HCT116 (cell line): Measurements from ENCODE around the gene AP3D1.

Experiments
- CEBPB ChIP-seq: IDR thresholded peaks from 2 replicates; pipeline ENCODE4 v1.6.1; 2012; ENCODE audit warnings: low read depth
- CTCF ChIP-seq, 3 experiments: fragments of 200-600 bp in 1 of 3; sonication (generic) in 1 of 3; IDR thresholded peaks in 2 of 3; conservative IDR thresholded peaks in 1 of 3; 2 replicates each; pipeline ENCODE4 v1.5.1; 2012 to 2017; ENCODE audit warnings: low read depth in 2 of 3, low read length in 2 of 3, antibody characterized with exemption in 1 of 3, borderline replicate concordance in 1 of 3, control low read depth in 1 of 3, mild to moderate bottlenecking in 1 of 3, mixed read lengths in 1 of 3, mixed run types in 1 of 3, moderate library complexity in 1 of 3; ENCODE audit not compliant: insufficient read depth in 1 of 3
- EZH2 ChIP-seq: fragments of 200-600 bp; sonication (generic); IDR thresholded peaks from 2 replicates; pipeline ENCODE4 v1.6.1; 2017; ENCODE audit warnings: antibody characterized with exemption, mixed run types
- JUND ChIP-seq: IDR thresholded peaks from 2 replicates; pipeline ENCODE4 v1.6.1; 2012
- POLR2A ChIP-seq: IDR thresholded peaks from 2 replicates; pipeline ENCODE4 v1.7.0; 2011; ENCODE audit warnings: borderline replicate concordance; ENCODE audit not compliant: insufficient read depth, insufficient read length; ENCODE audit errors: extremely low read depth
- POLR2AphosphoS5 ChIP-seq: IDR thresholded peaks from 2 replicates; pipeline ENCODE4 v1.6.1; 2011; ENCODE audit warnings: mild to moderate bottlenecking, low read depth, low read length, moderate library complexity
- RAD21 ChIP-seq: IDR thresholded peaks from 2 replicates; pipeline ENCODE4 v1.6.1; 2012; ENCODE audit warnings: low read depth, mild to moderate bottlenecking
- REST ChIP-seq: IDR thresholded peaks from 2 replicates; pipeline ENCODE4 v1.6.1; 2012; ENCODE audit warnings: low read depth
- SIN3A ChIP-seq: IDR thresholded peaks from 2 replicates; pipeline ENCODE4 v1.6.1; 2012; ENCODE audit warnings: low read depth
- SP1 ChIP-seq: IDR thresholded peaks from 2 replicates; pipeline ENCODE4 v1.6.1; 2012; ENCODE audit warnings: low read depth
- SRF ChIP-seq: IDR thresholded peaks from 2 replicates; pipeline ENCODE4 v1.6.1; 2012; ENCODE audit warnings: low read depth
- YY1 ChIP-seq: IDR thresholded peaks from 2 replicates; pipeline ENCODE4 v1.6.1; 2011; ENCODE audit warnings: low read length, low read depth, moderate library complexity, mild to moderate bottlenecking; ENCODE audit not compliant: insufficient replicate concordance; ENCODE audit errors: extremely low read depth
- ZNF274 ChIP-seq: fragments of 200-500 bp; sonication (Bioruptor generic); IDR thresholded peaks from 2 replicates; pipeline ENCODE4 v1.6.1; 2014; ENCODE audit warnings: mild to moderate bottlenecking, low read depth, low read length, inconsistent platforms

- no peak for TF ChIP-seq CTCF (IDR thresholded peaks at IDR 0.05 in 2 of 3, conservative IDR thresholded peaks at IDR 0.05 in 1 of 3; ENCODE audit: borderline replicate concordance in 1 of 3, insufficient read depth in 1 of 3, low read depth in 2 of 3, low read length in 2 of 3)
- TF ChIP-seq EZH2, result no peak
- no peak for TF ChIP-seq RAD21
- TF ChIP-seq POLR2AphosphoS5, result no peak
- no peak for TF ChIP-seq YY1
- no peak for TF ChIP-seq POLR2A
- no peak for TF ChIP-seq ZNF274
- no peak for TF ChIP-seq SRF
- no peak for TF ChIP-seq SP1
- no peak for TF ChIP-seq REST
- TF ChIP-seq CEBPB, result no peak
- no peak for TF ChIP-seq JUND
- no peak for TF ChIP-seq SIN3A
Measured at GRCh38 chr19:2170987-2171348, 19.6 kb upstream of the AP3D1 start.
